ENCODE measurements around the gene GRK4.

Gene GRK4

DNA sequence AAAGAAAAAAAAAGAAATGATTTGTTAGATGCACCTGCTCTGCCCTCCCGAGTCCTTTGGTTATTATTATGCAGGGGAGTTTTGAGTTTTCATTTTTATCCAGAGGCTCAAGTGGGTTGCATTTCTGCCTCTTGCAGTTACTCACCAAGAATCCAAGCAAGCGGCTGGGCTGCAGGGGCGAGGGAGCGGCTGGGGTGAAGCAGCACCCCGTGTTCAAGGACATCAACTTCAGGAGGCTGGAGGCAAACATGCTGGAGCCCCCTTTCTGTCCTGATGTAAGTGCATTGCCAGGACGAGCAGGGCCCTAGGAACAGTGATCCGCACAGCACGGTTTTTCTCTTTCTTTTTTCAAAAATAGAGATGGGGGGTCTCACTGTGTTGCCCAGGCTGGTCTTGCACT is 71.9 kb downstream of the GRK4 start:
- CTCF ChIA-PET: interaction anchor here (0.7 to 5.5 kb wide), 5 partner anchors 8 to 71 kb away, joined by 3 to 31 read pairs (median 14); partner anchors contain the start of gene GRK4
- no peak for DNase-seq (ENCODE audit: low read depth, low spot score)

DNA sequence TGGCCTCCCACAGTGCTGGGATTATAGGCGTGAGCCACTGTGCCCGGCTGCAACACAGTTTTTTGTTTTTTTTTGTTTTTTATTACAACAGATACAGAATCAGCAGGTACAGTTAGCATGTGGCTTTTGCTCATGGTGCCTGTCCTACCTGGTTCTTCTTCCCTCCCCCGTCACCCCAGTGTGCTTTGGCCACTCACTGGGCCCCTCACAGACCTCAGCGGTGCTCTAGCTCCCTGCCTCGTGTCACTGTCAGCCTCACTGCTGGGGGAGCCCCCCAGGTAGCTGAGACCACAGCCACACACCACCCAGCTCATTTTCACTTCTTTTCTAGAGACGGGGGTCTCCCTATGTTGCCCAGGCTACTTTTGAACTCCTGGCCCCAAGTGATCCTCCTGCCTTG is 72.3 kb downstream of the GRK4 start:
- ChIA-PET CTCF (interaction anchor here (0.7 to 5.5 kb wide), 5 partner anchors 8 to 272 kb away, joined by 3 to 31 read pairs (median 14); partner anchors contain the start of gene GRK4), POLR2A (no interaction called here)
- no peak for DNase-seq (ENCODE audit: low read depth, low spot score)
- no peak for TF ChIP-seq CTCF (IDR thresholded peaks at IDR 0.05; ENCODE audit: insufficient read depth, low read length, missing control alignments)
- no peak overlapping the region for H3K4me3 ChIP-seq (ENCODE audit: low read depth, low read length)

More for the DNA sequence above, 71.9 kb downstream of the GRK4 start:
- POLR2A ChIA-PET: no interaction called here
- TF ChIP-seq CTCF (IDR thresholded peaks at IDR 0.05; ENCODE audit: insufficient read depth, low read length, missing control alignments): no peak
- H3K4me3 ChIP-seq (ENCODE audit: low read depth, low read length): no peak overlapping the region

DNA sequence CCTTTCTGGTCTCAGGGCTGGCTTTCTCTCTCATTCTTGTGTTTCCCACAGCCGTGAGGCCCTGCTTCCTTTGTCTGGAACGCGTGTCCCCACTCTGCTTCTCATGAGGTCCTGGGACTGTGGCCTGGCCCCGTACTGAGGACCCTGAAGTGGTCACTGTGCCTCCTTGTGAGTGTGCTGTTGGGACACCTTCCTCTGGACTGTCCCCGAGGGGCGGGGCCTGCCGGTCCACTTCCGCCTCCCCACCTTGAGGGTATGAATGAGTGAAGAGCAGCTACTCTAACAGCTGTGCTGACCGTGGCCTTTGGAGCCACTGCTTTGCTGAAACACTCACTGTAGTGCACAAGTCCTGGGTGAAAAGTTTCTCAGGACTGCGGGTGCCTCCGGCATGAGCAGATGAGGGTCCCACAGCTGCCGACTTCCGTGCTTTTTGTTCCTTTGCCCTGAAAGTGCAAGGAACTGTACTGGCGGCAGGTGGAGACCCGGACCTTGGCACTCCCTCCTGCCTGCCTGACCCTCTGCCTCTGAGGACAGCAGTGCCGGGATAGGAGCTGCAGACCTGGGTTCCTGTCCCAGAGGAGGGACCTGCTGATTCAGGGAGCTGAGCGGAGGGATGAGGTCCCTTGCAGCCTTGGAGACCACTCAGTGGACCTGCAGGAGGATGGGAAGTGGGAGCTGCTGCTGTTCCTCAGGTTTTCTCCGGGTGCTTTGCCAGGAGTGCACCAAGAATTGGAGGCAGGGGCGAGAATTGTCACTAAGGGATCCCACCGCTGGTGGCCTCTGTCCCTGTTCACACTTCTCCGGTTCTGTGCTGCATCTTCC is 73.0 kb downstream of the GRK4 start:
- ChIA-PET POLR2A (no interaction called here), CTCF (interaction anchor here (0.7 to 5.5 kb wide), 14 partner anchors 7 to 273 kb away, joined by 3 to 31 read pairs (median 8); partner anchors contain the start of gene GRK4)
- DNase-seq (ENCODE audit: low read depth, low spot score): no peak
- H3K4me3 ChIP-seq (ENCODE audit: low read depth, low read length): no peak overlapping the region
- TF ChIP-seq CTCF (IDR thresholded peaks at IDR 0.05; ENCODE audit: insufficient read depth, low read length, missing control alignments): no peak

- no peak overlapping the region for H3K4me3 ChIP-seq (ENCODE audit: low read depth, low read length)
- no peak for TF ChIP-seq CTCF (IDR thresholded peaks at IDR 0.05; ENCODE audit: insufficient read depth, low read length, missing control alignments)
- CTCF ChIA-PET: interaction anchor here (0.8 to 3.9 kb wide), 11 partner anchors 9 to 274 kb away, joined by 3 to 30 read pairs (median 5); partner anchors contain the start of gene GRK4
- POLR2A ChIA-PET: interaction anchor here (0.7 kb wide), 1 partner anchor 275 kb away, joined by 3 read pairs; no protein-coding TSS in a partner anchor
- no peak for DNase-seq (ENCODE audit: low read depth, low spot score)
Measured at GRCh38 chr4:3037957-3038461, 74.6 kb downstream of the GRK4 start.

DNA sequence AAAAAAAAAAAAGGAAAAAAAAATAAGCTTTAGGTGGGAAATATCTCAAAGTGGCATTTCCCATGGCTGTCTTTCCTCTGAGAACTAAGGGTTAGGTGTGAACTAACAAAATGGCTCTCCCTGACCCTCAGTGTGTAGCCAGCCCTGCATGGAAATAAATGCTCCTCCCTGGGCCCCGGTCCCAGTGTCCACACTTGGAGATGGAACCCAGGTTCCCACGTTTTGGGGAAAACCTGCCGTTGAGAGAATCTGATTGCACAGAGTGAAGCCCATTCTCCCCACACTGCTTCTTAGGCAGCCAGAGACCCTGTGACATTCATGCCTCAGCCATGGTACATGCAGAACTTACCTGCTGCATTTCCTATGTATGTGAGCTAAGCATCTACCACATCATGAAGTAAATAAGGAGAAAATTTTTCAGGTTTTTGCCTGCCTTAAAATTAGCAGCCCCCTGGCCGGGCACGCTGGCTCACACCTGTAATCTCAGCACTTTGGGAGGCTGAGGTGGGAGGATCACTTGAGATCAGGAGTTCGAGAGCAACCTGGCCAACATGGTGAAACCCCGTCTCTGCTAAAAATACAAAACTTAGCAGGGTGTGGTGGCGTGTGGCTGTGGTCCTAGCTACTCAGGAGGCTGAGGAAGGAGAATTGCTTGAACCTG is 76.5 kb downstream of the GRK4 start:
- CTCF ChIA-PET: interaction anchor here (1.8 to 2.0 kb wide), 2 partner anchors 10 to 62 kb away, joined by 4 to 11 read pairs; no protein-coding TSS in a partner anchor
- POLR2A ChIA-PET: no interaction called here

More for the DNA sequence above, 76.5 kb downstream of the GRK4 start:
- no peak for TF ChIP-seq CTCF (IDR thresholded peaks at IDR 0.05; ENCODE audit: insufficient read depth, low read length, missing control alignments)
- H3K4me3 ChIP-seq (ENCODE audit: low read depth, low read length): no peak overlapping the region
- DNase-seq (ENCODE audit: low read depth, low spot score): no peak

All from AG04449 (cell line).